Muscle layer of duodenum (tissue), 2 donors: ENCODE measurements around the gene ZSWIM6.

ENCODE experiments used
- H3K27ac ChIP-seq: one replicate; pipeline ENCODE4 v1.7.0; 2013; ENCODE audit warnings: mild to moderate bottlenecking, low read length
- H3K27me3 ChIP-seq: one replicate; pipeline ENCODE4 v1.7.0; 2013; ENCODE audit warnings: low read depth, mild to moderate bottlenecking, control low read depth, low read length
- H3K36me3 ChIP-seq, 2 donors: one replicate each; pipeline ENCODE4 v1.7.0; 2013; ENCODE audit warnings: low read length in 2 of 2, control low read depth in 1 of 2, mild to moderate bottlenecking in 1 of 2; ENCODE audit not compliant: insufficient read depth in 2 of 2, control insufficient read depth in 1 of 2
- H3K4me1 ChIP-seq, 2 donors: one replicate each; pipeline ENCODE4 v1.7.0; 2013; ENCODE audit warnings: low read length in 2 of 2, mild to moderate bottlenecking in 2 of 2, control low read depth in 1 of 2, moderate library complexity in 1 of 2; ENCODE audit not compliant: insufficient read depth in 2 of 2, control insufficient read depth in 1 of 2
- H3K4me3 ChIP-seq, 2 donors: one replicate each; pipeline ENCODE4 v1.7.0; 2013; ENCODE audit warnings: low read length in 2 of 2, low read depth in 1 of 2, mild to moderate bottlenecking in 1 of 2
- H3K9me3 ChIP-seq, 2 donors: one replicate each; pipeline ENCODE4 v1.7.0; 2013; ENCODE audit warnings: low read length in 2 of 2, control low read depth in 1 of 2, mild to moderate bottlenecking in 1 of 2; ENCODE audit not compliant: control insufficient read depth in 1 of 2
- donor health status: healthy.

The ZSWIM6 gene

GRCh38 chr5:61334868-61335615 lies 3.0 kb downstream of the ZSWIM6 start:
- H3K27ac ChIP-seq, result no peak overlapping the region
- no peaks in the 10 kb centered on the region for H3K36me3 ChIP-seq
- H3K4me3 ChIP-seq, result peak overlapping the region; percentile 90 to 95
- H3K27me3 ChIP-seq, result no peaks in the 10 kb centered on the region
- no peaks in the 10 kb centered on the region for H3K9me3 ChIP-seq
- H3K4me1 ChIP-seq, result peaks cover 6 to 13% of the 10 kb centered on the region in 2 donors

GRCh38 chr5:61339764-61340163 lies 7.7 kb downstream of the ZSWIM6 start:
- no peak overlapping the region for H3K27ac ChIP-seq
- H3K27me3 ChIP-seq, result no peaks in the 10 kb centered on the region
- H3K36me3 ChIP-seq, result no peaks in the 10 kb centered on the region
- H3K4me1 ChIP-seq, result peaks cover 3 to 27% of the 10 kb centered on the region in 2 donors
- H3K4me3 ChIP-seq, result no peak overlapping the region
- H3K9me3 ChIP-seq, result no peaks in the 10 kb centered on the region

GRCh38 chr5:61340775-61341361 lies 8.8 kb downstream of the ZSWIM6 start:
- H3K27ac ChIP-seq, result no peak overlapping the region
- peaks cover 0 to 30% of the 10 kb centered on the region in 2 donors for H3K4me1 ChIP-seq
- H3K36me3 ChIP-seq, result no peaks in the 10 kb centered on the region
- no peak overlapping the region for H3K4me3 ChIP-seq
- no peaks in the 10 kb centered on the region for H3K9me3 ChIP-seq
- H3K27me3 ChIP-seq, result no peaks in the 10 kb centered on the region

- peaks cover 0 to 42% of the 10 kb centered on the region in 2 donors for H3K4me1 ChIP-seq
- H3K27me3 ChIP-seq, result no peaks in the 10 kb centered on the region
- no peak overlapping the region for H3K27ac ChIP-seq
- no peaks in the 10 kb centered on the region for H3K9me3 ChIP-seq
- no peaks in the 10 kb centered on the region for H3K36me3 ChIP-seq
- no peak overlapping the region for H3K4me3 ChIP-seq
These were observed 10.0 kb downstream of the ZSWIM6 start for GRCh38 chr5:61342071-61342501.

- H3K27ac ChIP-seq, result no peak overlapping the region
These were observed 12.3 kb downstream of the ZSWIM6 start for GRCh38 chr5:61344187-61344944.

GRCh38 chr5:61346511-61346910 lies 14.5 kb downstream of the ZSWIM6 start:
- Histone ChIP-seq H3K27ac (no peak overlapping the region), H3K9me3 (no peaks in the 10 kb centered on the region), H3K27me3 (no peaks in the 10 kb centered on the region), H3K4me3 (no peak overlapping the region), H3K4me1 (peaks cover 0 to 60% of the 10 kb centered on the region in 2 donors), H3K36me3 (no peaks in the 10 kb centered on the region)

More at GRCh38 chr5:61344187-61344944, 12.3 kb downstream of the ZSWIM6 start:
- H3K36me3 ChIP-seq, result no peaks in the 10 kb centered on the region
- H3K9me3 ChIP-seq, result no peaks in the 10 kb centered on the region
- H3K4me3 ChIP-seq, result no peak overlapping the region
- H3K27me3 ChIP-seq, result no peaks in the 10 kb centered on the region
- peaks cover 0 to 53% of the 10 kb centered on the region in 2 donors for H3K4me1 ChIP-seq

GRCh38 chr5:61347080-61347479 lies 15.0 kb downstream of the ZSWIM6 start:
- no peak overlapping the region for H3K27ac ChIP-seq
- no peaks in the 10 kb centered on the region for H3K9me3 ChIP-seq
- H3K27me3 ChIP-seq, result no peaks in the 10 kb centered on the region
- H3K4me3 ChIP-seq, result no peak overlapping the region
- no peaks in the 10 kb centered on the region for H3K36me3 ChIP-seq
- H3K4me1 ChIP-seq, result peaks cover 3 to 65% of the 10 kb centered on the region in 2 donors

GRCh38 chr5:61348447-61348846 lies 16.4 kb downstream of the ZSWIM6 start:
- no peak overlapping the region for H3K27ac ChIP-seq

GRCh38 chr5:61349935-61350334 lies 17.9 kb downstream of the ZSWIM6 start:
- Histone ChIP-seq H3K4me1 (peaks cover 8 to 64% of the 10 kb centered on the region in 2 donors), H3K4me3 (no peak overlapping the region), H3K36me3 (no peaks in the 10 kb centered on the region), H3K27me3 (no peaks in the 10 kb centered on the region), H3K9me3 (no peaks in the 10 kb centered on the region), H3K27ac (no peak overlapping the region)

More at GRCh38 chr5:61348447-61348846, 16.4 kb downstream of the ZSWIM6 start:
- Histone ChIP-seq H3K4me1 (peaks cover 8 to 78% of the 10 kb centered on the region in 2 donors), H3K9me3 (no peaks in the 10 kb centered on the region), H3K27me3 (no peaks in the 10 kb centered on the region), H3K36me3 (no peaks in the 10 kb centered on the region), H3K4me3 (no peak overlapping the region)

- H3K36me3 ChIP-seq, result no peaks in the 10 kb centered on the region
- no peak overlapping the region for H3K27ac ChIP-seq
- H3K4me3 ChIP-seq, result no peak overlapping the region
- no peaks in the 10 kb centered on the region for H3K27me3 ChIP-seq
- H3K9me3 ChIP-seq, result no peaks in the 10 kb centered on the region
- H3K4me1 ChIP-seq, result peaks cover 8 to 58% of the 10 kb centered on the region in 2 donors
These were observed 18.5 kb downstream of the ZSWIM6 start for GRCh38 chr5:61350535-61350934.

GRCh38 chr5:61351733-61352132 lies 19.7 kb downstream of the ZSWIM6 start:
- no peaks in the 10 kb centered on the region for H3K36me3 ChIP-seq
- no peak overlapping the region for H3K4me3 ChIP-seq
- H3K27ac ChIP-seq, result no peak overlapping the region
- peaks cover 8 to 49% of the 10 kb centered on the region in 2 donors for H3K4me1 ChIP-seq
- no peaks in the 10 kb centered on the region for H3K27me3 ChIP-seq
- H3K9me3 ChIP-seq, result no peaks in the 10 kb centered on the region
